Measurements from ENCODE around the gene SAMD4B.

SAMD4B gene

GRCh38 chr19:39314016-39314728 lies 28.0 kb upstream of the SAMD4B start:
- Histone ChIP-seq H3K27ac (ENCODE audit: low read depth, low read length) (no peak overlapping the region), H3K27me3 (ENCODE audit: control insufficient read depth, insufficient read depth, low read length) (peaks cover 12% of the 10 kb centered on the region), H3K4me1 (ENCODE audit: control insufficient read depth, insufficient read depth, low read length) (peaks cover 11% of the 10 kb centered on the region; the same call in 1 of the 2 replicates), H3K9me3 (ENCODE audit: control insufficient read depth, insufficient read depth, low read depth, low read length) (no peaks in the 10 kb centered on the region), H3K9ac (ENCODE audit: low read length) (no peak overlapping the region), H3K4me3 (ENCODE audit: low read depth, low read length) (no peak overlapping the region), H3K36me3 (ENCODE audit: control insufficient read depth, insufficient read depth, low read length) (peaks cover 15% of the 10 kb centered on the region; the same call in 1 of the 2 replicates)

DNA sequence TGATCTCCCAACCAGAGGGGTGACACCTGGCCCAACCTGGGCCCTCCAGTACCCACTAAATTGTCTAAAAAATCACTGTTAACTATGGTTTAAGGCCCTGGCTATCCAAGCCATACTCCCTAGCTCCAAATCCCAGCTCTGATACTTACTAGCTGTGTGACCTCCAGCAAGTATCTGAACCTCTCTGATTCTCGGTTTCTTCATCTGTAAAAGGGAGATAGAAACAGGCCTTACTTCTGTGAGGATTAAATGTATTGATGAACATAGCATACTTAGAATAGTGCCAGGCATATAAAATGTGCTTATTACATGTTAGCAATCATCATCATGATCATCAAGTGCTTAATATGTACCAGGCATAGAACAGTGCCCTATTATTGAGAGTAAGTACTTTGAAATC lies 26.3 kb upstream of the SAMD4B start:
- Histone ChIP-seq H3K9ac (ENCODE audit: low read length) (no peak overlapping the region), H3K27me3 (ENCODE audit: control insufficient read depth, insufficient read depth, low read length) (peaks cover 25% of the 10 kb centered on the region), H3K27ac (ENCODE audit: low read depth, low read length) (no peak overlapping the region), H3K4me3 (ENCODE audit: low read depth, low read length) (no peak overlapping the region), H3K36me3 (ENCODE audit: control insufficient read depth, insufficient read depth, low read length) (peaks cover 15% of the 10 kb centered on the region; the same call in 1 of the 2 replicates), H3K9me3 (ENCODE audit: control insufficient read depth, insufficient read depth, low read depth, low read length) (no peaks in the 10 kb centered on the region), H3K4me1 (ENCODE audit: control insufficient read depth, insufficient read depth, low read length) (peaks cover 2% of the 10 kb centered on the region; the same call in 1 of the 2 replicates)

GRCh38 chr19:39316627-39317321 lies 25.4 kb upstream of the SAMD4B start:
- H3K9ac ChIP-seq (ENCODE audit: low read length): no peak overlapping the region
- peaks cover 15% of the 10 kb centered on the region; the same call in 1 of the 2 replicates for H3K36me3 ChIP-seq (ENCODE audit: control insufficient read depth, insufficient read depth, low read length)
- H3K4me1 ChIP-seq (ENCODE audit: control insufficient read depth, insufficient read depth, low read length): no peaks in the 10 kb centered on the region; the same call in 1 of the 2 replicates
- peaks cover 25% of the 10 kb centered on the region for H3K27me3 ChIP-seq (ENCODE audit: control insufficient read depth, insufficient read depth, low read length)
- H3K4me3 ChIP-seq (ENCODE audit: low read depth, low read length): no peak overlapping the region
- H3K9me3 ChIP-seq (ENCODE audit: control insufficient read depth, insufficient read depth, low read depth, low read length): no peaks in the 10 kb centered on the region
- no peak overlapping the region for H3K27ac ChIP-seq (ENCODE audit: low read depth, low read length)

DNA sequence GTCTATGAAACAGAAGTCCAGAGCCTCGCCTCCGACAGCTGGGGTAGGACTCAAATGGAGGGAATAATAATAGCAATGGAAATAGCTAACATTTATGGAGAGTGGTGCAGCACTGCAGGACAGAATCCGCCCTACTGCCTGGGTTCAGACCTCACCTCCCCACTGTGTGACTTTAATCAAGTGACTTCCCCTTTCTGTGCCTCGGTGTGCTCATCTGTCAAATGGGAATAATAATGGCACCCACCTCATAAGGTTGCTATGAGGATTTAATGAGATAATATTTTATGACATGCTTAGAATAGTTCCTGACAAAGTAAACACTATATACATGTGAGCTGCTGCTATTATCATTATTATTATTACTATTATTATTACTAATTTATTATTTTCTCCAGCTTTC lies 24.7 kb upstream of the SAMD4B start:
- Histone ChIP-seq H3K36me3 (ENCODE audit: control insufficient read depth, insufficient read depth, low read length) (peaks cover 15% of the 10 kb centered on the region; the same call in 1 of the 2 replicates), H3K4me3 (ENCODE audit: low read depth, low read length) (no peak overlapping the region), H3K27ac (ENCODE audit: low read depth, low read length) (no peak overlapping the region), H3K9me3 (ENCODE audit: control insufficient read depth, insufficient read depth, low read depth, low read length) (no peaks in the 10 kb centered on the region), H3K4me1 (ENCODE audit: control insufficient read depth, insufficient read depth, low read length) (no peaks in the 10 kb centered on the region; the same call in 1 of the 2 replicates), H3K27me3 (ENCODE audit: control insufficient read depth, insufficient read depth, low read length) (peaks cover 25% of the 10 kb centered on the region), H3K9ac (ENCODE audit: low read length) (no peak overlapping the region)

DNA sequence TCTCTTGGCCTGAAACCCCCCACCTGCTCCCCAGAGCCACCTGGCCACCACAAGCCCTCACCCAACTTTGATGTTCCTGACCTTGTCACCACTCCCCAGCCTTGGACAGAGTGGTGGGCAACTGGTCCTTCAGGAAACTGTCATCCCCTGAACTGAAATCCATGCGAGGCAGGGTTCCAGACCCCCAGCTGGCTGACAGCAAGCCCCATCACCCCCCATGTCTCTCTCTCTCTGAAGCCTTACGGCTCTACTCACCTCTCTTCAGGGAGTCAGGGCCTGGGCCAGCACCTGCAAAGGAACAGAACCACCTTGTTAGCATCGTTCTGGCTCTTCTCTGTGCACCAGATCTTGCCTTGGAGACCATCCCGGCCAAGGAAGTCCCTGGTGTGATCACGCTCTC lies 24.1 kb upstream of the SAMD4B start:
- Histone ChIP-seq H3K36me3 (ENCODE audit: control insufficient read depth, insufficient read depth, low read length) (peaks cover 15% of the 10 kb centered on the region; the same call in 1 of the 2 replicates), H3K27me3 (ENCODE audit: control insufficient read depth, insufficient read depth, low read length) (peaks cover 26% of the 10 kb centered on the region), H3K27ac (ENCODE audit: low read depth, low read length) (no peak overlapping the region), H3K4me3 (ENCODE audit: low read depth, low read length) (no peak overlapping the region), H3K4me1 (ENCODE audit: control insufficient read depth, insufficient read depth, low read length) (no peaks in the 10 kb centered on the region; the same call in 1 of the 2 replicates), H3K9ac (ENCODE audit: low read length) (no peak overlapping the region), H3K9me3 (ENCODE audit: control insufficient read depth, insufficient read depth, low read depth, low read length) (no peaks in the 10 kb centered on the region)

DNA sequence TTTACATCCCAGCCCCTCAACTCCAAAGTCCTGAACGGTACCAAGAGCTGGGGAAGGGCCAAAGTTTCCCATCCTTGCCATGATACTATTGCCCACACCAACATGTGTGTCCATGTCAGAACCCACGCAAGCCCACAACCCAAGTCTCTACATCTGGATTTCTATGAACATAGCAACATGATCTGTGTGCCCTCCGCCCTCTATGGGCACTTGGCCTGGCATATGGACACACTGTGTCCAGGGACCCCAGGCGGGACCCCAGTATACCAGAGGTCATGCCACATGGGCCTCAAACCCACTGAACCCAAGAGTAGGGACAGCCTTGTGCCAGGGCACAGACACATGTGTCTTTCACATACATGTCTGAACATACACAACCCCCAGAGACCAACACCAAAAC lies 23.5 kb upstream of the SAMD4B start:
- Histone ChIP-seq H3K9me3 (ENCODE audit: control insufficient read depth, insufficient read depth, low read depth, low read length) (no peaks in the 10 kb centered on the region), H3K4me1 (ENCODE audit: control insufficient read depth, insufficient read depth, low read length) (no peaks in the 10 kb centered on the region; the same call in 1 of the 2 replicates), H3K9ac (ENCODE audit: low read length) (no peak overlapping the region), H3K27ac (ENCODE audit: low read depth, low read length) (no peak overlapping the region), H3K27me3 (ENCODE audit: control insufficient read depth, insufficient read depth, low read length) (peaks cover 29% of the 10 kb centered on the region), H3K4me3 (ENCODE audit: low read depth, low read length) (no peak overlapping the region), H3K36me3 (ENCODE audit: control insufficient read depth, insufficient read depth, low read length) (peaks cover 12% of the 10 kb centered on the region; the same call in 1 of the 2 replicates)

DNA sequence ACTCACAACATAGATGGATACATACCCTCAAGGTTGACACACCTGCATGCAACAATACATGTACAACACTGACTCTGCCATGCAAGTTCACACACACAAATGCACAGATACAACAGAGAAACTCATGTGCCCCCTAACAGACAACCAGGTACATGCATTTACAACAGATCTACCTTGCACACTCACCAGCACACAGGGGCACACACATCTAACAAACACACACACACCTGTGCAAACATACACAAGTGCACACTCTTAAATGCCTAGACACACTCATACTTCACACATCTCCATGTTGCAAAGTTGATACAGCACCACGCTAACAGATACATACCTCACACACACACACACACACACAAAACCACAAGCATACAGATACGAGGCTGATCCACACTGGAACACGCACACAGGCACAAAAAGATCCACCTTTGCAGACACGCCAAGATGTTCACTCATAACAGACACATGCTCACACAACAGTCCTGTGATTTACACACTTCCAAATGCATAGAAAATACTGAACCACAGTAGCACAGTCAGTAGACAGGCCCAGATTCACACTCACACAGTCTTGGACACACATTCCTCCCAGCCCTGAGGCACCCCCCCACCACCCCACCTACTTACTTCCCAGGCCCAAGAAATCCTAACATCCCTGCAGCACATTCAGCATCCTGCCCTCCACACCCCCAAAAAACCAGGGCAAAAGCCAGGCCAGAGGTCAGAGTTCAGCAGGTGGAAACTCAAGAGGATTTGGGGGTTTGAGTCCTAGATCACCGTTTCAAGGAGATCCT lies 22.9 kb upstream of the SAMD4B start:
- H3K4me3 ChIP-seq (ENCODE audit: low read depth, low read length): peak overlapping the region; percentile 95
- H3K27ac ChIP-seq (ENCODE audit: low read depth, low read length): no peak overlapping the region
- H3K36me3 ChIP-seq (ENCODE audit: control insufficient read depth, insufficient read depth, low read length): peaks cover 8% of the 10 kb centered on the region; the same call in 1 of the 2 replicates
- no peak overlapping the region for H3K9ac ChIP-seq (ENCODE audit: low read length)
- H3K4me1 ChIP-seq (ENCODE audit: control insufficient read depth, insufficient read depth, low read length): no peaks in the 10 kb centered on the region; the same call in 1 of the 2 replicates
- peaks cover 29% of the 10 kb centered on the region for H3K27me3 ChIP-seq (ENCODE audit: control insufficient read depth, insufficient read depth, low read length)
- no peaks in the 10 kb centered on the region for H3K9me3 ChIP-seq (ENCODE audit: control insufficient read depth, insufficient read depth, low read depth, low read length)

DNA sequence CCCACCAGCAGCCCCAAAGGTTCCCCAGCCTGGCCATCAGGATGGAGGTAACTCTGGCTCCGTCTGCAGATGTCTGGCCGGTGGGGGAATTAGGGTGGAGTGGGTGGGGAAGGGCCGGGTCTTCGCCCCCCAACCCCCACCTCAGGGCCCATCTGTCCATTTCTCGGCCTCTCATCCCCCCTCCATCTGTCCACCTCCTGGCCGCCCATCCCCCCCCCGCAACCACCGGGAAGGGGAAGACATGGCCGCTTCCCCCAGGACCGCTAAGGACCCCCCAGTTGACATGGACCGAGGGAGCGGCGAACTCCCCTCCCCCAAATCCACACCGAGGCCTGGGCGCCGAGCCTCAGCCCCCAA lies 22.4 kb upstream of the SAMD4B start:
- Histone ChIP-seq H3K4me1 (ENCODE audit: control insufficient read depth, insufficient read depth, low read length) (no peaks in the 10 kb centered on the region; the same call in 1 of the 2 replicates), H3K36me3 (ENCODE audit: control insufficient read depth, insufficient read depth, low read length) (peaks cover 2% of the 10 kb centered on the region; the same call in 1 of the 2 replicates), H3K4me3 (ENCODE audit: low read depth, low read length) (peak overlapping the region; percentile 95), H3K27me3 (ENCODE audit: control insufficient read depth, insufficient read depth, low read length) (peaks cover 29% of the 10 kb centered on the region), H3K9ac (ENCODE audit: low read length) (peak overlapping the region; percentile 61), H3K27ac (ENCODE audit: low read depth, low read length) (no peak overlapping the region), H3K9me3 (ENCODE audit: control insufficient read depth, insufficient read depth, low read depth, low read length) (no peaks in the 10 kb centered on the region)

DNA sequence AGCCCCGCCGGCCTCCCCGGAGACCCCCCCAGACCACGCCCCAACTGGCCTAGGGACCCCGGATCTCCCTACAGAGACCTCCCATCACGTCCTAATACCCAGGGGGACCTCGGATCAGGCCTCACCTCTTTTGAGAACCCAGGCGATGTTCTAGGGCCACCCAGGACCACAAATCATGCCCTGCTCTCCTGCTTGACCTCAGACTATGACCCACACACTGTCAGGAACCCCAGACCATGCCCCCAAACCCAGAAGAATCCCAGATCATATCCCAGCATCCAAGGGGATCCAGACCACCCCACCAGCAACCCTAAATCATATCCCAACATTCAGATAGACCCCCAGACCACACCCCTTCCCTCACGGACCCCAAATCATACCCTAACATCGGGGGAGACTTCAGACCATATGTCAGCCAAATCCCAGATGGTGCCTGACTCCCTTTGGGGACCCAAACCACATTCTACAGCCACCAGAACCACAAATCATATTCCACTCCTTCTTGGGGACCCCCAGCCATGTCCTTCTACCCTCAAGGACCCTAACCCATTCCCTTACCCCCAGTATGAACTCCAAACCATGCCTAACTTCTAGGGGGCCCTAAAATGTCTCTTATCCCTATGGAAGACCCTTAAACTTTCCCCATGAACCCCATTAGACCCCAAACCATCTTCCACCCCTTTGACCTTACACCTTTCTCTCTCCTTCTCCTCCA lies 20.9 kb upstream of the SAMD4B start:
- no peak overlapping the region for H3K27ac ChIP-seq (ENCODE audit: low read depth, low read length)
- no peaks in the 10 kb centered on the region for H3K36me3 ChIP-seq (ENCODE audit: control insufficient read depth, insufficient read depth, low read length)
- no peaks in the 10 kb centered on the region; the same call in 1 of the 2 replicates for H3K4me1 ChIP-seq (ENCODE audit: control insufficient read depth, insufficient read depth, low read length)
- no peak overlapping the region for H3K9ac ChIP-seq (ENCODE audit: low read length)
- H3K9me3 ChIP-seq (ENCODE audit: control insufficient read depth, insufficient read depth, low read depth, low read length): no peaks in the 10 kb centered on the region
- H3K27me3 ChIP-seq (ENCODE audit: control insufficient read depth, insufficient read depth, low read length): peaks cover 29% of the 10 kb centered on the region
- peak overlapping the region; percentile 39 for H3K4me3 ChIP-seq (ENCODE audit: low read depth, low read length)

- Histone ChIP-seq H3K9ac (ENCODE audit: low read length) (no peak overlapping the region), H3K4me3 (ENCODE audit: low read depth, low read length) (no peak overlapping the region), H3K27ac (ENCODE audit: low read depth, low read length) (no peak overlapping the region), H3K9me3 (ENCODE audit: control insufficient read depth, insufficient read depth, low read depth, low read length) (no peaks in the 10 kb centered on the region), H3K36me3 (ENCODE audit: control insufficient read depth, insufficient read depth, low read length) (no peaks in the 10 kb centered on the region), H3K4me1 (ENCODE audit: control insufficient read depth, insufficient read depth, low read length) (no peaks in the 10 kb centered on the region; the same call in 1 of the 2 replicates), H3K27me3 (ENCODE audit: control insufficient read depth, insufficient read depth, low read length) (peaks cover 29% of the 10 kb centered on the region)
Observed at GRCh38 chr19:39321832-39322176, 20.4 kb upstream of the SAMD4B start.
